Esophagus squamous epithelium (tissue), 4 donors: Measurements from ENCODE around the gene ARID3B.

Experiments used
- POLR2A ChIP-seq, 4 donors: fragments of 450-650 bp; IDR thresholded peaks; one replicate each; pipeline ENCODE4 v1.6.1; 2017; ENCODE audit warnings: antibody characterized with exemption in 4 of 4, mild to moderate bottlenecking in 4 of 4, moderate library complexity in 3 of 4
- TF ChIP-seq, protein P1 (sequence below), 6 experiments: fragments of 450-650 bp in 4 of 6; fragments of 200-600 bp in 2 of 6; sonication (generic) in 2 of 6; IDR thresholded peaks; one replicate each; pipeline ENCODE4 v1.5.1; 2016 to 2019; ENCODE audit warnings: antibody characterized with exemption in 6 of 6, mild to moderate bottlenecking in 4 of 6, moderate library complexity in 4 of 6

GRCh38 chr15:74555192-74555591, 14.2 kb downstream of the ARID3B start:
- TF ChIP-seq POLR2A (IDR thresholded peaks at IDR 0.05): no peak
- TF ChIP-seq, protein P1, sequence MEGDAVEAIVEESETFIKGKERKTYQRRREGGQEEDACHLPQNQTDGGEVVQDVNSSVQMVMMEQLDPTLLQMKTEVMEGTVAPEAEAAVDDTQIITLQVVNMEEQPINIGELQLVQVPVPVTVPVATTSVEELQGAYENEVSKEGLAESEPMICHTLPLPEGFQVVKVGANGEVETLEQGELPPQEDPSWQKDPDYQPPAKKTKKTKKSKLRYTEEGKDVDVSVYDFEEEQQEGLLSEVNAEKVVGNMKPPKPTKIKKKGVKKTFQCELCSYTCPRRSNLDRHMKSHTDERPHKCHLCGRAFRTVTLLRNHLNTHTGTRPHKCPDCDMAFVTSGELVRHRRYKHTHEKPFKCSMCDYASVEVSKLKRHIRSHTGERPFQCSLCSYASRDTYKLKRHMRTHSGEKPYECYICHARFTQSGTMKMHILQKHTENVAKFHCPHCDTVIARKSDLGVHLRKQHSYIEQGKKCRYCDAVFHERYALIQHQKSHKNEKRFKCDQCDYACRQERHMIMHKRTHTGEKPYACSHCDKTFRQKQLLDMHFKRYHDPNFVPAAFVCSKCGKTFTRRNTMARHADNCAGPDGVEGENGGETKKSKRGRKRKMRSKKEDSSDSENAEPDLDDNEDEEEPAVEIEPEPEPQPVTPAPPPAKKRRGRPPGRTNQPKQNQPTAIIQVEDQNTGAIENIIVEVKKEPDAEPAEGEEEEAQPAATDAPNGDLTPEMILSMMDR (IDR thresholded peaks at IDR 0.05): no peak
